GM21447 (cell line): Measurements from ENCODE around the gene MED15.
"Not testable (repeated sequence)": the region's sequence is repeated elsewhere in the genome, so short reads cannot be mapped to it uniquely, and the experiment has no call there.

Experiments
- ATAC-seq: cut with Tn5 transposase; IDR thresholded peaks from one replicate; pipeline ENCODE4 v1.9.1; 2021; ENCODE audit not compliant: unreplicated experiment

Gene MED15

GRCh38 chr22:20581503-20582170 is 74.2 kb downstream of the MED15 start:
- ATAC-seq = no peak

- no peak for ATAC-seq
Measured at GRCh38 chr22:20582171-20582511, 74.7 kb downstream of the MED15 start.

- ATAC-seq = no peak
Measured at GRCh38 chr22:20582520-20583361, 75.3 kb downstream of the MED15 start.

GRCh38 chr22:20583471-20583922 is 76.1 kb downstream of the MED15 start:
- ATAC-seq = no peak

- ATAC-seq = no peak
Measured at GRCh38 chr22:20584029-20584871, 76.8 kb downstream of the MED15 start.

GRCh38 chr22:20584872-20585638 is 77.6 kb downstream of the MED15 start:
- no peak for ATAC-seq

- ATAC-seq = no peak
Measured at GRCh38 chr22:20585639-20586402, 78.4 kb downstream of the MED15 start.

- ATAC-seq = no peak
Measured at GRCh38 chr22:20586403-20586745, 79.0 kb downstream of the MED15 start.

- ATAC-seq = no peak
Measured at GRCh38 chr22:20587206-20587958, 80.0 kb downstream of the MED15 start.

- no peak for ATAC-seq
Measured at GRCh38 chr22:20588092-20588842, 80.9 kb downstream of the MED15 start.

- no peak for ATAC-seq
Measured at GRCh38 chr22:20588843-20589581, 81.6 kb downstream of the MED15 start.

- no peak for ATAC-seq
Measured at GRCh38 chr22:20589614-20590476, 82.4 kb downstream of the MED15 start.

- no peak for ATAC-seq
Measured at GRCh38 chr22:20590477-20591294, 83.3 kb downstream of the MED15 start.

GRCh38 chr22:20591295-20591645 is 83.9 kb downstream of the MED15 start:
- ATAC-seq = no peak

- ATAC-seq = no peak
Measured at GRCh38 chr22:20591660-20592310, 84.4 kb downstream of the MED15 start.

- not testable (repeated sequence) for ATAC-seq
Measured at GRCh38 chr22:20594038-20594437, 86.6 kb downstream of the MED15 start.
